ACC112 (cell line): Measurements from ENCODE around the gene STX5.
"Not testable (repeated sequence)": the region's sequence is repeated elsewhere in the genome, so short reads cannot be mapped to it uniquely, and the experiment has no call there.

ENCODE experiments used
- H2AFZ ChIP-seq: fragments of 200-600 bp; sonication (generic); one replicate; pipeline ENCODE4 v1.6.0; 2017; ENCODE audit warnings: antibody characterized with exemption, low read length; ENCODE audit not compliant: unreplicated experiment
- H3K27ac ChIP-seq: fragments of 200-600 bp; sonication (generic); 2 replicates; pipeline ENCODE4 v1.5.1; 2014; ENCODE audit warnings: low read depth, mild to moderate bottlenecking, antibody characterized with exemption, low read length, moderate library complexity
- H3K27me3 ChIP-seq: fragments of 200-600 bp; sonication (generic); 2 replicates; pipeline ENCODE4 v1.6.1; 2014; ENCODE audit warnings: mild to moderate bottlenecking, antibody characterized with exemption, low read length, moderate library complexity, mixed read lengths; ENCODE audit not compliant: insufficient read depth
- H3K36me3 ChIP-seq: fragments of 200-600 bp; sonication (generic); 2 replicates; pipeline ENCODE4 v1.6.1; 2016; ENCODE audit warnings: mild to moderate bottlenecking, antibody characterized with exemption, low read length, moderate library complexity, mixed read lengths; ENCODE audit not compliant: insufficient read depth
- H3K4me1 ChIP-seq: fragments of 200-600 bp; sonication (generic); one replicate; pipeline ENCODE4 v1.6.1; 2016; ENCODE audit warnings: low read length, mixed read lengths; ENCODE audit not compliant: insufficient read depth, unreplicated experiment, control insufficient read depth
- H3K4me3 ChIP-seq: fragments of 200-600 bp; sonication (generic); 2 replicates; pipeline ENCODE4 v1.5.1; 2014; ENCODE audit warnings: mild to moderate bottlenecking, low read depth, low read length
- H3K79me2 ChIP-seq: fragments of 200-600 bp; sonication (generic); one replicate; pipeline ENCODE4 v1.6.0; 2016; ENCODE audit warnings: low read length; ENCODE audit not compliant: control insufficient read depth, unreplicated experiment, insufficient read depth

STX5 gene

DNA sequence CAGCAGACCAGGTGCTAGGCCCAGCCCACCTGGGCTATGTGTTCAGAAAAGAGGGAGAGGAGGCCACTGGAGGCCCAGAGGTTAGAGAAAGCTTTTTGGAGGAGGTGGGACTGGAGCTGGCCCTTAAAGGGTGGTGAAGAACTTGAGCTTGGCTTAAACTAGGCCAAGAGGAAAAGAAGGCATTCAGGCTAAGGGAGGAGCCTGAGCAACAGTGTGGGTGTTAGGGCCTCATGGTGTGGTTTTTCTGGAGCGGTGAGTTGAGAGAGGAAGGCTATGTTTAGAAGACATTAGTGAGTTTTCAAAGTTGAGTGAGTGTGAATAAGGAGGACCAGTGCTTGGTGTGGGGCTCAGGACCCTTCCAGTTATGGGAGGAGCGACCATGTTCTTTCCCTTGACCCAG is 54.5 kb downstream of the STX5 start:
- H2AFZ ChIP-seq: no peak overlapping the region
- no peaks in the 10 kb centered on the region for H3K36me3 ChIP-seq
- H3K27me3 ChIP-seq: no peaks in the 10 kb centered on the region
- H3K79me2 ChIP-seq: peaks cover 2% of the 10 kb centered on the region
- no peak overlapping the region for H3K27ac ChIP-seq
- no peak overlapping the region for H3K4me3 ChIP-seq
- no peaks in the 10 kb centered on the region for H3K4me1 ChIP-seq

DNA sequence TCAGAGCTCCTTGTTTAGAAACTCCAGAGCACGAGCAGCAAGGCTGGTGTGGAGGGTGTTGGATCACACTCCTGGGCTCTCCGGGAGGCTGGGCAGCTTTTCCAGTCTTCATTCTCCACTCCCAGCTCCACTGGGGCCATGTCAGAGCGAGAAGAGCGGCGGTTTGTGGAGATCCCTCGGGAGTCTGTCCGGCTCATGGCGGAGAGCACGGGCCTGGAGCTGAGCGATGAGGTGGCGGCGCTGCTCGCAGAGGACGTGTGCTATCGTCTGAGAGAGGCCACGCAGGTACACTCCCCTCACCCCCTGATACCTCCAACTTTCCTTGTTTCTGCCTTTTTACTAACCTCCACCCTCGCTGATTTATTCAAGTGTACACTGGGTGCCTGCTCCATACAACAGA is 56.2 kb downstream of the STX5 start:
- Histone ChIP-seq H3K36me3 (no peaks in the 10 kb centered on the region), H2AFZ (no peak overlapping the region), H3K79me2 (peaks cover 8% of the 10 kb centered on the region), H3K4me3 (no peak overlapping the region), H3K27me3 (no peaks in the 10 kb centered on the region), H3K27ac (no peak overlapping the region), H3K4me1 (peaks cover under 1% of the 10 kb centered on the region)

DNA sequence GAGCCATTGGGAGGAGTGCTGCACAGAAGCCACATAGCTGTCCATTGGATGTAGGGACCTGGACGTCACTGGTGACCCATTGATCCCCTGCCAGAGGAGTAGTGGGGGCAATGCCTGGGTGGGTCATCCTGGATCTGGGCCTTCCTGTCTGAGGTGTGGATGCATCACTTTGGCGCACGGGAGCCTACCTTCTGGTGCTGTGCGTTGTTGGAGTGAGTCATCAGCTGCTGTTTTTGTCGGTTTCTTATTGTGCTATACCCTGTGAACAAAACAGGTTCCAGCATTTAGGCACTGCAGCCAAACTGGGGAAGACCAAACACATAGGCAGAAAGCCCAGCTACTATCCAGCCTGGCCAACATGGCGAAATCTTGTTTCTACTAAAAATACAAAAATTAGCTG is 57.4 kb downstream of the STX5 start:
- Histone ChIP-seq H3K4me1 (peaks cover 5% of the 10 kb centered on the region), H3K27ac (no peak overlapping the region), H3K36me3 (no peaks in the 10 kb centered on the region), H3K27me3 (no peaks in the 10 kb centered on the region), H2AFZ (no peak overlapping the region), H3K4me3 (no peak overlapping the region), H3K79me2 (peaks cover 8% of the 10 kb centered on the region)

DNA sequence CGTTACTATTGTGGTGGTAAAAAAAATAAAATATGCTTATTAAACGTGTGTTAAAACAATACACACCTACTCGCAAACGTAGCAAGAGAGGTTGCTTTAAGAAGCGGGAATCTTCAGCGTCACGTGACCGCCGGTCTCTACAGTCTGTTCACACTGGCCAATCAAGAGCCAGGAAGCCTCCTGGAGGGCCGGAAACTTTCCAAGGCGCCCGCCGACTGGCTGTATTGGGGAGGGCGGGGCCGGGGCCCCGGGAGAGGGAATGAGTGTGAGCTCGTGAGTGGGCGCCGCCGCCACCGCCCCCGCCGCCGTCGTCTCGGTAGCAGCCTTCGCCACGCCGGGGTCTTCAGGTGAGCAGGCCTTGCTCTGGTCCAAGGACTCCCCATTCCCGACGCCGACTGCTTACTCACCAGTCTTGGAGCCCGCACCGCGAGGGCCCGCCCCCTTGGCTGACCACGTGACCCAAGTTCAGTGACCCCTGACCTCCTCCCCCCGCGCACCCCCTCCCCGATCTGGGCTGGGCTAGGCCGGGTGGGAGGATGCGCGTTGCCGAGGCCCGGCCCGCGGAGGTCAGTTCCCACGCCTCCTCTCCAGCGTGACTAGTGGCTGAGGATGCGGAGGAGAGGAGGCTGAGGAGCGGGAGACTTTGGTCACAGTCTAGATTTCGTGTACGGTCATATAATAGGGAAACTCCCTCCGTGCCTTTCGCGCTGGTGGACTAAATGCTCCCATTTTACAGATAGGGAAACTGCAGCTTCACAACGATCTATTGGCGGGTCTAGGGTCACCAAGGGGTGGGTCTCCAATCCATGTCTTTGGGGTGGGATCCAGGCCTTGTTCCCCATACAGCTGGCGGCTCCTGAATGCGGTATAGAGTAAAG is 60.5 kb downstream of the STX5 start, which contains the start of gene TAF6L:
Gene TAF6L (plus strand): TSS at position 253 of the 878 bp plus-strand sequence. CDS start 4,388 bp downstream, outside the sequence.
- Histone ChIP-seq H3K27ac (peak within 1 kb of the TSS; percentile 83), H3K36me3 (peaks cover 6% of the 10 kb centered on the region; the same call in 1 of the 2 replicates), H3K4me1 (peaks cover 5% of the 10 kb centered on the region)

DNA sequence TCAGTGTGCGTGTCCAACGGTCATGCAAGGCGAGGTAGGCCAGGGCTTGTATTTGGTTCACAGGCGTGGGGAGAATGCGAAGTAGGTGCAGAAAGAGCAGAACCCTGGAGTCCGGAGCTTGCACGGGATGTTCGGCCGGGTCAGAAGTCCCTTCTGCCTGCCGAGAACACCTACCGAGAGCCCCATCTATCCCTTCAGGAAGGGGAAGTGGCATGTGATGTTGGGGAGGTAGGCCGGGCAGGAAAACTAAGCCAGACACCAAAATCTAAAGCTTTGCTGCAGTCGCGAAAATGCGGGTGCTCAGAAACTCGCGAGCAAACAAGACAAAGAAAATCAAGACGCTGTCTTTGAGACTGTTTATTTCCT is 61.1 kb downstream of the STX5 start:
- Histone ChIP-seq H3K4me1 (peaks cover 5% of the 10 kb centered on the region), H3K4me3 (peak overlapping the region; percentile 79), H2AFZ (peak overlapping the region; percentile 46), H3K36me3 (peaks cover 7% of the 10 kb centered on the region; the same call in 1 of the 2 replicates), H3K27me3 (no peaks in the 10 kb centered on the region), H3K27ac (peak overlapping the region; percentile 83), H3K79me2 (peaks cover 8% of the 10 kb centered on the region)

More for the DNA sequence above, 60.5 kb downstream of the STX5 start, which contains the start of gene TAF6L:
- Histone ChIP-seq H3K79me2 (peaks cover 8% of the 10 kb centered on the region), H3K27me3 (no peaks in the 10 kb centered on the region), H3K4me3 (peak within 1 kb of the TSS; percentile 79), H2AFZ (peak within 1 kb of the TSS; percentile 54)

DNA sequence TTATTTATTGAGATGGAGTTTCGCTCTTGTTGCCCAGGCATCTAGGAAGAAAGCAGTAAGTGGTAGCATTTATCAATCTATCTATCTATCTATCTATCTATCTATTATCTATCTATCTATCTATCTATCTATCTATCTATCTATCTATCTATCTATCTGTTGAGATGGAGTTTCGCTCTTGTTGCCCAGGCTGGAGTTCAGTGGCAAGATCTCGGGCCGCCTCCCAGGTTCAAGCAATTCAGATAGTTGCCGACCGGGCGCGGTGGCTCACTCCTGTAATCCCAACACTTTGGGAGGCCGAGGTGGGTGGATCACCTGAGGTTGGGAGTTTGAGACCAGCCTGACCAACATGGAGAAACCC is 71.0 kb downstream of the STX5 start:
- H3K4me3 ChIP-seq: peak overlapping the region; percentile 86
- peaks cover 12% of the 10 kb centered on the region for H3K79me2 ChIP-seq
- H2AFZ ChIP-seq, H3K27ac ChIP-seq, H3K36me3 ChIP-seq, H3K27me3 ChIP-seq, H3K4me1 ChIP-seq: not testable (repeated sequence)

DNA sequence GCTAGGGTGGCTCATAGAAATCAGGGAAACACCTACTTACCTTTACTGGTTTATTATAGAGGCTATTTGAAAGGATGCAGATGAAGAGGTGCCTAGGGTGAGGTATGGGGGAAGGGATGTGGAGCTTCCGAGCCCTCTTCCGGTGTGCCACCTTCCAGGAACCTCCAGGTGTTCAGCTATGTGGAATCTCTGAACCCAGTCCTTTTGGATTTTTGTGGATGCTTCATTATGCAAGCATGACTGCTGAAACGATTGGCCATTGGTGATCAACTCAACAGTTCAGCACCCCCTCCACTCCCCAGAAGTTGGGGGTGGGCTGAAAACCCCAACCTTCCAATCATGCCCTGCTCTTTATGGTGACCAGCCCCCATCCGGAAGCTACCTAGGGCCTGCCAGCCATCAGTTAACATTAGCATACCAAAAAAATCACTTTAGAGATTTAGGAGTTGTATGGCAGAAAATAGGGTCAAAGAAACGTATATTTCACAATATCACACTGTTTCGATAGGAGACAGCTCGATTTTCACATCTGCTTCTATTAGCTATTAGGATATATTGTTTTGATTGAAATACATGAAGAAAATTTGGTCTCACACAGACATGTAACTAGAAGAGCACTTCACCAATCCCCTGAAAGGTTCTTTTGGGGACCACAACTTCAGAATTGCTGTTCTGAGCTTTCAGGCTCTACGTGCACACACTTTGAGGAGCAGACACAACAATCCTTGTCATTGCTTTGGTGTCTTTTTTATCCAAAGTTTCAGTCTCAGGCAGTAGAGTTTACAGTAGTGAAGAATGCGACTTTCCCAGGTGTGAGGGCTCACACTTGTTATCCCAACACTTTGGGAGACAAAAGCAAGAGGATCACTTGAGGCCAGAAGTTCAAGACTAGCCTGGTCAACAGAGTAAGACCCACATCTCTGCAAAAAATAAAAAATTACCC is 73.7 kb downstream of the STX5 start:
- H3K4me1 ChIP-seq: peaks cover 8% of the 10 kb centered on the region
- peaks cover 4% of the 10 kb centered on the region; the same call in 1 of the 2 replicates for H3K36me3 ChIP-seq
- peaks cover 12% of the 10 kb centered on the region for H3K79me2 ChIP-seq
- no peak overlapping the region for H2AFZ ChIP-seq
- H3K4me3 ChIP-seq: no peak overlapping the region
- H3K27me3 ChIP-seq: no peaks in the 10 kb centered on the region
- H3K27ac ChIP-seq: no peak overlapping the region
